ENCODE measurements around the gene KIAA0232.

KIAA0232 gene

DNA sequence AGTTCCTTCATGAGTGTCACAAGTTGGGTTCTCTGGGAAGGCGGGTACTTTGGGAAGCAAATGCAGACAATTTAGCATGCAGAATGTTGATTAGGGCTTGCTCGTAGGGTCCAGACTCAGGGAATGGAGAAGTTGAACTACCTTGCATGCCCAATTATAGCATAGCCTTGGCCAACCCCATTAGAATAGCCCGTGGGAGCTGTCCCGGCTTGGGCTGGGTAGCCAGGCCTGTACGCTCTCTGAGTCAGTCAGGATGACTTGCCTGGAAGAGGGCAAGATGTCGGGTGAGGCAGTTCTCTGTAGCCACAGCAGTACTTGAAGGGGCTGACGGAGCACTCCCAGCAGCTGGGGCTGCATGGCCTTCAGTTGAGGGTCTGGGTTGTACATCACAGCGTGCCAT, 19.5 kb downstream of the KIAA0232 start:
- H3K36me3 ChIP-seq (replicated peaks; ENCODE audit: insufficient read depth, low read length): no peaks in the 10 kb centered on the region
- H3K27me3 ChIP-seq (replicated peaks; ENCODE audit: insufficient read depth, low read length): no peaks in the 10 kb centered on the region
- H3K9me2 ChIP-seq (replicated peaks; ENCODE audit: insufficient read depth, low read length): no peaks in the 10 kb centered on the region
- no peak for TF ChIP-seq EZH2phosphoT487 (IDR thresholded peaks at IDR 0.05; ENCODE audit: low read length)
- TF ChIP-seq EZH2 (optimal IDR thresholded peaks at IDR 0.05; ENCODE audit: low read depth, low read length): no peak
- TF ChIP-seq, protein P1, sequence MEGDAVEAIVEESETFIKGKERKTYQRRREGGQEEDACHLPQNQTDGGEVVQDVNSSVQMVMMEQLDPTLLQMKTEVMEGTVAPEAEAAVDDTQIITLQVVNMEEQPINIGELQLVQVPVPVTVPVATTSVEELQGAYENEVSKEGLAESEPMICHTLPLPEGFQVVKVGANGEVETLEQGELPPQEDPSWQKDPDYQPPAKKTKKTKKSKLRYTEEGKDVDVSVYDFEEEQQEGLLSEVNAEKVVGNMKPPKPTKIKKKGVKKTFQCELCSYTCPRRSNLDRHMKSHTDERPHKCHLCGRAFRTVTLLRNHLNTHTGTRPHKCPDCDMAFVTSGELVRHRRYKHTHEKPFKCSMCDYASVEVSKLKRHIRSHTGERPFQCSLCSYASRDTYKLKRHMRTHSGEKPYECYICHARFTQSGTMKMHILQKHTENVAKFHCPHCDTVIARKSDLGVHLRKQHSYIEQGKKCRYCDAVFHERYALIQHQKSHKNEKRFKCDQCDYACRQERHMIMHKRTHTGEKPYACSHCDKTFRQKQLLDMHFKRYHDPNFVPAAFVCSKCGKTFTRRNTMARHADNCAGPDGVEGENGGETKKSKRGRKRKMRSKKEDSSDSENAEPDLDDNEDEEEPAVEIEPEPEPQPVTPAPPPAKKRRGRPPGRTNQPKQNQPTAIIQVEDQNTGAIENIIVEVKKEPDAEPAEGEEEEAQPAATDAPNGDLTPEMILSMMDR (IDR thresholded peaks at IDR 0.05; ENCODE audit: low read length): no peak
- no peak overlapping the region for H3K4me3 ChIP-seq (ENCODE audit: low read length)
- no peak overlapping the region for H3K27ac ChIP-seq (ENCODE audit: low read length)
- H3K9me3 ChIP-seq (replicated peaks; ENCODE audit: insufficient read depth, low read length): no peaks in the 10 kb centered on the region
- no peak overlapping the region for H3K4me2 ChIP-seq (ENCODE audit: low read depth, low read length)
- no peak for DNase-seq
- no peaks in the 10 kb centered on the region for H3F3A ChIP-seq (ENCODE audit: insufficient read depth, low read length)
- no peak overlapping the region for H3K9ac ChIP-seq (ENCODE audit: low read length)
- no peaks in the 10 kb centered on the region for H3K4me1 ChIP-seq (ENCODE audit: low read length)
- H2AFZ ChIP-seq (ENCODE audit: low read length): no peak overlapping the region
- peaks cover 89% of the 10 kb centered on the region for H3K79me2 ChIP-seq (ENCODE audit: low read length)
- H4K20me1 ChIP-seq (ENCODE audit: insufficient read depth, low read length): peaks cover 14% of the 10 kb centered on the region

DNA sequence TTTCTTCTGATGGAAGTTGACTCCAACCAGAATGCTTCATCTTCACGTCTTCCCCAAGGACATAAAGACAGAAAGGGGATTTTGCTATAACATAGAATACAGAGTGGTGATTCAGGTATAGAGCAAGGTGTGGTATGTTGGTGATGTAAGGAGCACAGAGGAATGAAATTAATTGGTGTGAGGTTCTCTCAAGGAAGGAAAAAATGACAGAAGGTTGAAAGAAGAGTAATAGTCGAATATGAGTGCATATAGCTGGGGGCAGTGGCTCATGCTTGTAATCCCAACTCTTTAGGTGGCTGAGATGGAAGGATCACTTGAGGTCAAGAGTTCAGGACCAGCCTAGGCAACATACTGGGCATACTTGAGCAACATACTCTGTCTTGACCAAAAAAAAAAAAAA, 20.1 kb downstream of the KIAA0232 start:
- no peaks in the 10 kb centered on the region for H3F3A ChIP-seq (ENCODE audit: insufficient read depth, low read length)
- no peaks in the 10 kb centered on the region for H3K4me1 ChIP-seq (ENCODE audit: low read length)
- H4K20me1 ChIP-seq (ENCODE audit: insufficient read depth, low read length): peaks cover 14% of the 10 kb centered on the region
- H3K9me2 ChIP-seq (replicated peaks; ENCODE audit: insufficient read depth, low read length): no peaks in the 10 kb centered on the region
- no peak overlapping the region for H3K4me3 ChIP-seq (ENCODE audit: low read length)
- no peaks in the 10 kb centered on the region for H3K9me3 ChIP-seq (replicated peaks; ENCODE audit: insufficient read depth, low read length)
- no peaks in the 10 kb centered on the region for H3K36me3 ChIP-seq (replicated peaks; ENCODE audit: insufficient read depth, low read length)
- H3K4me2 ChIP-seq (ENCODE audit: low read depth, low read length): no peak overlapping the region
- TF ChIP-seq EZH2 (optimal IDR thresholded peaks at IDR 0.05; ENCODE audit: low read depth, low read length) (no peak), EZH2phosphoT487 (IDR thresholded peaks at IDR 0.05; ENCODE audit: low read length) (no peak)
- TF ChIP-seq, protein P1 (IDR thresholded peaks at IDR 0.05; ENCODE audit: low read length): no peak
- no peak for DNase-seq
- peaks cover 89% of the 10 kb centered on the region for H3K79me2 ChIP-seq (ENCODE audit: low read length)
- H3K9ac ChIP-seq (ENCODE audit: low read length): no peak overlapping the region
- no peak overlapping the region for H3K27ac ChIP-seq (ENCODE audit: low read length)
- no peaks in the 10 kb centered on the region for H3K27me3 ChIP-seq (replicated peaks; ENCODE audit: insufficient read depth, low read length)
- H2AFZ ChIP-seq (ENCODE audit: low read length): no peak overlapping the region

DNA sequence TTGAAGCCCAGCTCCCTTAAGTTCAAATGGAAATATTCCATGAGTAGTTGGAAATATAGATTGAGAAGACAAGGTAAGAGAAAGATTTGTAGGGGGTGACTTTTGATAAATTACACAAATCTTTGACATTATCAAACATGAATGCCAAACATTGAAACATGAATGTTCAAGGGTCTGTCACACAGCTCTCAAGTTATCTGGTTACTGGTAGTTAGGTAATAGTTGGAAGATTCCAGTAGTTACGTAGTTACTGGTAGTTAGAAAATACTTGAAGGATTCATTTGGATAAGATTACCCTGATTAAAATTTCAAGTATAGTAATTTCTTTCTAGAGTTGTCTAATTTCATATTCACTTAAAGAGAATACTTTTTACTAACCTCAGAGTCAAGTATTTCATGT, 20.7 kb downstream of the KIAA0232 start:
- Histone ChIP-seq H3K27me3 (replicated peaks; ENCODE audit: insufficient read depth, low read length) (no peaks in the 10 kb centered on the region), H3F3A (ENCODE audit: insufficient read depth, low read length) (no peaks in the 10 kb centered on the region), H3K4me1 (ENCODE audit: low read length) (no peaks in the 10 kb centered on the region), H3K27ac (ENCODE audit: low read length) (no peak overlapping the region), H3K9me3 (replicated peaks; ENCODE audit: insufficient read depth, low read length) (no peaks in the 10 kb centered on the region), H3K4me2 (ENCODE audit: low read depth, low read length) (no peak overlapping the region), H3K9me2 (replicated peaks; ENCODE audit: insufficient read depth, low read length) (no peaks in the 10 kb centered on the region), H3K9ac (ENCODE audit: low read length) (no peak overlapping the region), H3K36me3 (replicated peaks; ENCODE audit: insufficient read depth, low read length) (no peaks in the 10 kb centered on the region), H4K20me1 (ENCODE audit: insufficient read depth, low read length) (peaks cover 14% of the 10 kb centered on the region), H3K4me3 (ENCODE audit: low read length) (no peak overlapping the region), H2AFZ (ENCODE audit: low read length) (no peak overlapping the region), H3K79me2 (ENCODE audit: low read length) (peaks cover 85% of the 10 kb centered on the region)
- no peak for DNase-seq
- no peak for TF ChIP-seq EZH2 (optimal IDR thresholded peaks at IDR 0.05; ENCODE audit: low read depth, low read length)
- TF ChIP-seq, protein P1 (IDR thresholded peaks at IDR 0.05; ENCODE audit: low read length): no peak
